GM12891 (cell line): Measurements from ENCODE around the gene PIP5K1C.

Experiments used
- DNase-seq: peaks from one replicate; pipeline ENCODE4 v3.0.0; 2011; ENCODE audit warnings: low spot score; ENCODE audit not compliant: insufficient read length
- FAIRE-seq: peaks from 2 replicates; lab custom pipeline; 2011; peaks lifted over from hg19 to GRCh38; lab: Jason Lieb, UNC
- PAX5 ChIP-seq: IDR thresholded peaks from 2 replicates; pipeline ENCODE4 v1.6.1; 2011; ENCODE audit warnings: low read length, moderate library complexity, mild to moderate bottlenecking; ENCODE audit not compliant: insufficient read depth, severe bottlenecking
- POLR2A ChIP-seq: IDR thresholded peaks from 2 replicates; pipeline ENCODE4 v1.6.1; 2011; ENCODE audit warnings: low read depth, low read length, control low read depth
- POLR2AphosphoS5 ChIP-seq: IDR thresholded peaks from 2 replicates; pipeline ENCODE4 v1.6.1; 2011; ENCODE audit warnings: low read depth, low read length, control low read depth
- POU2F2 ChIP-seq: IDR thresholded peaks from 2 replicates; pipeline ENCODE4 v1.6.1; 2011; ENCODE audit warnings: low read depth, mild to moderate bottlenecking, control low read depth, low read length, moderate library complexity
- SPI1 ChIP-seq: IDR thresholded peaks from 2 replicates; pipeline ENCODE4 v1.6.1; 2011; ENCODE audit warnings: low read depth, low read length, control low read depth
- TAF1 ChIP-seq: IDR thresholded peaks from 2 replicates; pipeline ENCODE4 v1.6.1; 2011; ENCODE audit warnings: low read depth, low read length, control low read depth

PIP5K1C gene

DNA sequence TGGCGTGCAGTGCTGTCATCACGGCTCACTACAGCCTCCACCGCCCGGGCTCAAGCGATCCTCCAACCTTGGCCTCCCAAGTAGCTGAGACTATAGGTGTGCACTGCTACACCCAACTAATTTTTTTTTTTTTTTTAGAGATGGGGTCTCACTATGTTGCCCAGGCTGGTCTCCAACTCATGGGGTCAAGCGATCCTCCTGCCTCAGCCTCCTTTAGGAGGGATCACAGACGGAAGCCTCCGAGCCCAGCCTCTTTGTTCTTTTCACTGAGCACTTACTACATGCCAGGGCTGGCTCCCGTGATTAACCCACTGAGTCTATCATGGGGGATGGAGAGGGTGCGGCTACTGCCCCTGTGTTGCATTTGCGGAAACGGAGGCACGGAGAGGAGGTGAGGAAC, 60.8 kb downstream of the PIP5K1C start:
- no peak for DNase-seq
- TF ChIP-seq POLR2A (no peak), POU2F2 (no peak), SPI1 (no peak), PAX5 (no peak), TAF1 (no peak), POLR2AphosphoS5 (no peak)
- no peak for FAIRE-seq

DNA sequence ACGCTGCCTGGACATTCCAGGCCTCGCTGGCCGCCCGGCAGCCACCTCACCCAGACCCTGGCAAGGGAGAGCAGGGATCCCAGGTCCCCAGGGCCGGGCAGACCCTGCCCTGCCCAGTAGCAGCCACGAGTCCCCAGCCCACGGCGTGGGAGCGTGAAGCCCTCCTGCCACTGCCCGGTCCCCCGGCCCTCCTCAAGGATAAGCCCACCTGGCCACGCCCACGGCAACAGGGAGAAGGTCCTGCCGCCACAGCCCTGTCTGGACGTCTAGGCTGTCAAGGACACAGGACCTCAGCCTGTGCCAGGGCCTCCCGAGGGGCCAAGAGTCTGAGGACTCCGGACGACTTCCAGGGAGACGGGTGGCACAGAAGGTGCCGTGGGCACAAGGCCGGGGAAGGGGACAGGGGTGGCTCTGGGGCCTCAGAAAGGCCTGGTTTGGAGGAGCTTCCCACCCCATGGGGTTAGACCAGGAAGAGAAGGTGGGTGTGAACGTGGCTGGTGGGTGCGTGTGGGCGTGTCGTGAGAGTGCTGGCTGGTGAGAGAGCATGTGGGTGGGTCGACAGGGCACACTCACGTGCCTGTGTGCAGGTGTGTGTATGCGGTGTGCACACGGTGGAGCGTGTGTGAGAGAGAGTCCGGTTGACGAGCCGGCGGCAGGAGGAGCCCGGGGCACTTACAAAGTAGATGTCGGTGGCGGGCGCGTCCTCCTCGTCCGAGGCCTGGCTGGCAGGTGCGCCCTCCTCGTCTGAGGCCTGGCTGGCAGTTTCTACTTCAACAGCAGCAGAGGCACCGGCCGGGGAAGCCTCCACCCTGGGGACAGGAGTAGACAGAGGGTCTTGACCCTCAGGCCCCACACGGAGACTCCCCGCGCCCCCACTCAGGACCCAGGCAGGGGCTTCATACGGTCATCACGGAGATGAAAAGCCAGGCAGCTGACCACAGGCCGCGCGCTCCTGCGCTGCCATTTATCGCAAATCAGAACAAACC, 61.8 kb downstream of the PIP5K1C start:
- no peak for TF ChIP-seq TAF1
- no peak for TF ChIP-seq POU2F2
- no peak for TF ChIP-seq PAX5
- no peak for TF ChIP-seq SPI1
- TF ChIP-seq POLR2AphosphoS5, result no peak
- TF ChIP-seq POLR2A, result no peak
- FAIRE-seq (no peak), DNase-seq (no peak)

DNA sequence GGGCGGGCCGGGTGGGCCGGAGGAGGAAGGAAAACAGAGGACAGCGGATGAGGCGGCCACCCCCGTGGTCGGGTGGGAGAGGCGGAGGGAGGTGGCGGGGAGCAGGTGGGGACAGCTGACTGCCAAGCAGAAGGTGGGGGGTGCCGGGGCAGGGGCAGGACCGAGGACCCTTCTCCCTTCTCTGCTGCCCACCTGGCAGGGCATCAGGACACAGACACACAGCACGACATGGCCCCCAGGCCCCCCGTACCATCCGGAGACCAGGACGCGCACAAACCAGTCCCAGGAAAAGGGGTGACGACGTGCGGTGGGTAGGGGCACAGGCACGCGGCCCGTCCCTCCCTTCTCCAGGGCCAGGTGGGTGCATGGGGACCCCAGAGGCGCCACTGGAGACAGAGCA, 62.6 kb downstream of the PIP5K1C start:
- DNase-seq (no peak), FAIRE-seq (no peak)
- no peak for TF ChIP-seq POLR2A
- no peak for TF ChIP-seq POU2F2
- no peak for TF ChIP-seq TAF1
- TF ChIP-seq SPI1, result no peak
- TF ChIP-seq PAX5, result no peak
- no peak for TF ChIP-seq POLR2AphosphoS5

DNA sequence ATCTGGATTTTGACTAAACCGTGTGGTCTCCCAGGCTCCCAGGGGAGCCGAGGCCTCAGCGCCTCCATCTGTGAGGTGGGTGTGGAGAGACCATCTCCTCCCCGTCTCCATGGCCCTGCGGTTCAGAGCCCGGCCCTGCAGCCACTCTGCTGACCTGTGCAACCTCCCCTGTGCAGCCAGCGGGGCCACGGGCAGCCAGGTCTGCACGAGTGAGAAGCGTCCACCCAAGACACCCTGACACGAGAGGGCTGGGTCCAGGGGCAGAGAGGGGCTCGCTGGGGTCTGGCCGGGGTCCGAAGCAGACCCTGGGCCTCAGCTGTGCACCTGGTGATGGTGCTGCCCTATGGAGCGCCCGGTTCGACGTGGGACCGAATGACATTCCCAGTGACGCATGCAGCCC, 63.3 kb downstream of the PIP5K1C start:
- DNase-seq (no peak), FAIRE-seq (no peak)
- no peak for TF ChIP-seq PAX5
- no peak for TF ChIP-seq POU2F2
- TF ChIP-seq SPI1, result no peak
- TF ChIP-seq POLR2AphosphoS5, result no peak
- TF ChIP-seq TAF1, result no peak
- TF ChIP-seq POLR2A, result no peak

DNA sequence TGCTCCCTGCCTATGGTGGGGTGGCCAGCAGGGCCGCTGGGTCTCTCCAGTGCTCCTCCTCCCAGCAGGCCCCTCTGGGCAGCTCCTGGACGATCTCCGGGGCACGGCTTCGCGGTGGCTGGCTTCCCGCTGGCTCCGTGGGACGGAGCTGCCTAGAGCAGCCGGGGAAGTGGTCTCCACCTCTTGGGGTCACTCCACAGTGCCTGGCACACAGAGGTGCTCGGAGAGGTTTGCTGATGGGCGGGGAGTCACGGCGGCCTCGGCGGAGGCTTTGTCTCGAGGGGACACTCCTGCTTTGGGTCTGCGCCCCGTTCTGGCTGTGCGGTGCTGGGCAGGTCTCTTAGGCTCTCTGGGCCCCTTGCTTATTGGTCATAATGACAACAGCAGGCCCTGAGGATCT, 63.8 kb downstream of the PIP5K1C start:
- TF ChIP-seq POLR2A (no peak), TAF1 (no peak), PAX5 (no peak), SPI1 (no peak), POU2F2 (no peak), POLR2AphosphoS5 (no peak)
- FAIRE-seq (no peak), DNase-seq (no peak)

DNA sequence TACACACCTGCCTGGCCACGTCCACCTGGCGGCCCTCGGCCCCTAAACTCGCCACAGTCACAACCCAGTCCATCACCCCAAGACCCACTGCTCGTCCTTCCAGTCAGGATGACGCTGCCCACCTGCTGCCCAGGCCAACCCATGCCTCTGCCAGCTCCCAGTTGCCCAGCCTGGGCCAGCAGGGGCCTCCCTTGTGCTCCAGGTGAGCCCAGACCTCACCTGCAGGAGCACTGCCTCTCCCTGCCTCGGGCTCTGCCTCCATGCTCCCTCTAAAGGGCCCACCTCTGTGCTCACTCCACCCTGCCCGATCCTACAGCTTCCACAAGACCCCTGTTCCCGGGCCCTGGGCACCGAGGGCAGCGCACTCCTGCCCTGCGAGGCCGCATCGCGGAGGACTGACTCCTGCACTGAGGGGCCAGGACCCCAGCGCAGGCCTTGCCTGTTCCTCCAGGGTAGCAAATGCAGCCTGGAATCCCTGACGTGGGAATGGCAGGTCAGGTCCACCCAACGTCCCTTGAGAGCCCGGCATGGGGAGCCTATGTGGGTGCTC, 65.7 kb downstream of the PIP5K1C start:
- FAIRE-seq, result no peak
- TF ChIP-seq TAF1 (no peak), SPI1 (no peak), PAX5 (no peak), POLR2A (no peak), POU2F2 (no peak), POLR2AphosphoS5 (no peak)
- DNase-seq, result no peak

DNA sequence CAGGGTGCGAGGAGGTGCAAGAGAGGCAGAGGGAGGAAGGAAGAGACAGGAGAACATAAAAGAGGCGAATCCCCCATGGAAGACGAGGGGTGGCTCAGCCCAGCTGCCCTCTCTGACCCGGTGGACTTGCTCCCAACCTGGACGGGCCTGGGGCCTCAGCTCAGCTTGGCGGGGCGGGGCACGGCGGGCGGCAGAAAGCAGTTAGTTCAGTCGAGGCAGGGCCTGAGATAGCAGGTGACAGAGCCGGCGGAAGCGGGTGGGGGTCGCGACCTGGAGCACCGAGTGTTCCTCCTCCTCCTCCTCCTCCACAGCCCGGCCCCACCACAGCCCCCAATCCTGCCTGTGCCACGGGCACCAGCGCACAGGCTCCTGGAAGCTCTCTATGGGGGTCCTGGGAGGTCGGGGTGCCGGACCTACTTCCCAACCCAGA, 66.7 kb downstream of the PIP5K1C start:
- no peak for DNase-seq
- TF ChIP-seq POU2F2, result no peak
- TF ChIP-seq PAX5, result no peak
- no peak for TF ChIP-seq SPI1
- TF ChIP-seq POLR2AphosphoS5, result no peak
- no peak for FAIRE-seq

DNA sequence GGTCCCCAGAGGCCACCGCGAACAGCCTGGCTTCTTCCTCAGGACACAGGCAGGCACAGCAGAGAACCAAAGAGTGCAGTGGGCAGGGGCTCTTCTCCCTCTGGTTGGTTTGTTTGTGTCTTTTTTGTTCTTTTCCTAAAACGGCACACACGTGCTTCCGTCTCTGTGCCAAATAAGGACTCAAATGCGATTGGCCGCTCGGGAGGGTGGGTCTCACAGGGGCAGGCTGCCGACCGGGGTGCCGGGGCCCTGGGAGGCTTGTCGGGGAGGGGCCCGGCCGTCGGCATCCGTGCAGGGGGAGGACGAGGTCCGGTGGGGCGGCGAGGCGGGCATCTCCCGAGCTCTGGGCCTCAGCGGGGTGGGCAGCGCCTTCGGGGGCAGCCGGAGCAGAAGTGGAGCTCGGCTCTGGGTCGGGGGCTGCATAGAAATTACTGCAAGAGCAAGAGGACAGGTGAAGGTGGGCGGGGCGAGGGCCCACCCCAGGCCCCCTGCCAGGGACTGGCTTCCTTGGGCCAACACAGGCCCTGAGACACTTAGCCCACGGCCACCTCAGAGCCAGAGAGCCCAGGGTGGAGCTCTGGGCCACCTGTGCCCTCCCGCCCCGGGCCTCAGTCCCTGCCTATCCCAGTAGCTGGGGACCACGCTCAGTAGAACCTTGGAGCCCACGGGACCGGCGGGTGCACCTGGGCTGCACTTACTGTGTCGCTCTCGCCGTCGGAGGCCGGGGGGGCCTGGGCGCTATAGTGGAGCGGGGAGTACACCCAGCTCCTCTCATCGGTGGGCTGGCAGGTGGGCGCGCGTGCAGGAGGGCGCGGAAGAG, 67.3 kb downstream of the PIP5K1C start:
- TF ChIP-seq POLR2A (no peak), SPI1 (no peak), POU2F2 (no peak), POLR2AphosphoS5 (no peak), PAX5 (no peak), TAF1 (no peak)
- no peak for DNase-seq
- no peak for FAIRE-seq

DNA sequence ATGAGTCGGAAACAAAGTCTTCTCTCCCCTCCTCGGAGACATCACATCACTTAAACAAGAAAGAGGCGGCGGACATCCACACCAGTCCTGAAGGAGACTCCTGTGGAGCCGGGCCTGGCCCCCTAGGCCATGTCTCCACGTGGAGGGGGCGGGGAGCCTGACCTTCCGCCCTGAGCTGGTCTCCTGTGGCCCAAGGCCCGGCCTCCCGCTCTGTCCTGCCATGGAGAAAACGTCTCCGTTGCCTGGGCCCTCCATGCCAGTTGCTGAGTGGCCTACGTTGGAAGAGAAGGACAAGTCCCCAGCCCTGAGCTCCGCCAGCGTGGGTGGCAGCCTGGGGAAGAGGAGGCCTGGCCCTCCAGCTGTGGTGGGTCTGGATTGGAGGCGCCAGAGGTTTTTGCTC, 68.2 kb downstream of the PIP5K1C start:
- DNase-seq (no peak), FAIRE-seq (no peak)
- TF ChIP-seq POU2F2, result no peak
- no peak for TF ChIP-seq PAX5
- TF ChIP-seq SPI1, result no peak
- no peak for TF ChIP-seq POLR2A
- no peak for TF ChIP-seq TAF1
- no peak for TF ChIP-seq POLR2AphosphoS5
